ENCODE data around the gene RASSF4.

RASSF4 gene

DNA sequence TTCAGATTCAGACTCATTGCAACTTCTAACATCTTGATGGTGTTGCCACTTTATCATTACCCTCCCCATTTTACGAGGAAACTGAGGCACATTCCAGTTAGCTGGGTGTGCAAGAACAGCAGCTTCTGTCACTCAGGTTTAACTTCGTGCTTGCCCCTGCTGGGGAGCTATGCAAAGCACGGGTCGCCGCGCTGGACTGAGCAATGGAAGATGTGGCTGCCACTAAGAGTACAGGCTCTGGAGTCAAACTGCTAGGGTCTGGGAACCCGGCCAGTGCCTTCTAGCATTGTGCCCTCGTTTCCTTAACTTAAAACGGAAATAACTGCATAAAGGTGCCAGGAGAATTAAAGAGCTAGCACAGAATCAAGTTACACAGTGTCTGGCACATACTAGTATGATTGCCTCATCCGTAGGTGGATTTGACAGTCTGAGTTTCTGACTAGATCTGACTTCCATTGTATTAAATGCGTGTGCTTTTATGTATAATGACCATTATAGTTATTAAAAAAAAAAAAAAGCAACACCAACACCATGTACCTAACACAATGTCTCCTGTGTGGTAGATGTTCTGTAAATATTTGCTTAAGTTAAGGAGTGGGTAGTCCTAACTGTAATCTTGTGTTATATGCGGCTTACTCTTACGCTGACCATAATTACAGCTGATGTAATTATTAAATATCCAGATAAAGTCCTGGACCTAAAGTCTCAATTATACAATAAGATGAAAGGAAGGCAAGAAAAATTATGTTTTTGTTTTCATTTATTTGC is 42.0 kb downstream of the RASSF4 start:
- no peaks in the 10 kb centered on the region for H3K27me3 ChIP-seq (replicated peaks; ENCODE audit: control insufficient read depth, insufficient read depth, low read length)
- H3K4me3 ChIP-seq (replicated peaks; ENCODE audit: low read depth, low read length) = peak overlapping the region; percentile 85
- no peaks in the 10 kb centered on the region for H3K36me3 ChIP-seq (ENCODE audit: control insufficient read depth, insufficient read depth, low read length)
- no peak for DNase-seq (ENCODE audit: extremely low read depth, insufficient read length)
- peak; percentile 13 for TF ChIP-seq CTCF (IDR thresholded peaks at IDR 0.05; ENCODE audit: insufficient read depth, low read length, poor library complexity, severe bottlenecking)

GRCh38 chr10:45003432-45004000 is 43.9 kb downstream of the RASSF4 start:
- H3K27me3 ChIP-seq (replicated peaks; ENCODE audit: control insufficient read depth, insufficient read depth, low read length) = no peaks in the 10 kb centered on the region
- no peak for DNase-seq (ENCODE audit: extremely low read depth, insufficient read length)
- H3K36me3 ChIP-seq (ENCODE audit: control insufficient read depth, insufficient read depth, low read length) = no peaks in the 10 kb centered on the region
- H3K4me3 ChIP-seq (replicated peaks; ENCODE audit: low read depth, low read length) = no peak overlapping the region
- TF ChIP-seq CTCF (IDR thresholded peaks at IDR 0.05; ENCODE audit: insufficient read depth, low read length, poor library complexity, severe bottlenecking) = no peak

GRCh38 chr10:45004661-45005060 is 45.1 kb downstream of the RASSF4 start:
- no peaks in the 10 kb centered on the region for H3K36me3 ChIP-seq (ENCODE audit: control insufficient read depth, insufficient read depth, low read length)
- TF ChIP-seq CTCF (IDR thresholded peaks at IDR 0.05; ENCODE audit: insufficient read depth, low read length, poor library complexity, severe bottlenecking) = no peak
- no peak for DNase-seq (ENCODE audit: extremely low read depth, insufficient read length)
- H3K27me3 ChIP-seq (replicated peaks; ENCODE audit: control insufficient read depth, insufficient read depth, low read length) = no peaks in the 10 kb centered on the region
- no peak overlapping the region for H3K4me3 ChIP-seq (replicated peaks; ENCODE audit: low read depth, low read length)

GRCh38 chr10:45005284-45005683 is 45.7 kb downstream of the RASSF4 start:
- no peaks in the 10 kb centered on the region for H3K27me3 ChIP-seq (replicated peaks; ENCODE audit: control insufficient read depth, insufficient read depth, low read length)
- no peak for DNase-seq (ENCODE audit: extremely low read depth, insufficient read length)
- no peak for TF ChIP-seq CTCF (IDR thresholded peaks at IDR 0.05; ENCODE audit: insufficient read depth, low read length, poor library complexity, severe bottlenecking)
- H3K36me3 ChIP-seq (ENCODE audit: control insufficient read depth, insufficient read depth, low read length) = no peaks in the 10 kb centered on the region
- no peak overlapping the region for H3K4me3 ChIP-seq (replicated peaks; ENCODE audit: low read depth, low read length)

GRCh38 chr10:45006276-45007030 is 46.9 kb downstream of the RASSF4 start:
- Histone ChIP-seq H3K36me3 (ENCODE audit: control insufficient read depth, insufficient read depth, low read length) (no peaks in the 10 kb centered on the region), H3K27me3 (replicated peaks; ENCODE audit: control insufficient read depth, insufficient read depth, low read length) (no peaks in the 10 kb centered on the region), H3K4me3 (replicated peaks; ENCODE audit: low read depth, low read length) (no peak overlapping the region)
- TF ChIP-seq CTCF (IDR thresholded peaks at IDR 0.05; ENCODE audit: insufficient read depth, low read length, poor library complexity, severe bottlenecking) = no peak
- DNase-seq (ENCODE audit: extremely low read depth, insufficient read length) = no peak
